Measurements from ENCODE around the gene FBXO10.

GRCh38 chr9:37512437-37512836 is 63.7 kb downstream of the FBXO10 start:
- TF ChIP-seq CTCF (IDR thresholded peaks at IDR 0.05): no peak
- no peak for TF ChIP-seq POLR2A (IDR thresholded peaks at IDR 0.05)
